SK-N-SH (cell line): Measurements from ENCODE around the gene PDILT. TPM values are rescaled to one million over a fixed set of nuclear protein-coding genes. Genes with fewer than 3 reads are reported as not detected.

ENCODE experiments used
- CTCF ChIA-PET: fragments of 300-600, 350-600 bp; formaldehyde crosslinking; extraction: SDS; loops from one replicate; lab custom pipeline; 2021; lab: Yijun Ruan, JAX
- POLR2A ChIA-PET: fragments of 350-600 bp; sonication (Branson Sonifier 250); formaldehyde crosslinking; extraction: SDS; loops from one replicate; lab custom pipeline; 2020; ENCODE audit warnings: antibody characterized with exemption, inconsistent platforms; lab: Yijun Ruan, JAX
- DNase-seq: peaks from one replicate; pipeline ENCODE4 v3.0.0; 2012
- H2AFZ ChIP-seq: fragments of 200-600 bp; sonication (generic); 2 replicates; pipeline ENCODE4 v1.8.1; 2016; ENCODE audit warnings: antibody characterized with exemption, mild to moderate bottlenecking, low read depth
- H3F3A ChIP-seq: fragments of 200-600 bp; sonication (generic); replicated peaks from 2 replicates; pipeline ENCODE3; 2016; ENCODE audit warnings: antibody characterized with exemption, mild to moderate bottlenecking; ENCODE audit not compliant: insufficient read depth
- H3K27ac ChIP-seq, 2 experiments: fragments of 200-500 bp in 1 of 2; fragments of 200-600 bp in 1 of 2; sonication (Bioruptor generic) in 1 of 2; sonication (generic), shearing (Covaris generic) in 1 of 2; 2 replicates each; pipeline versions ENCODE4 v1.5.1 to v1.6.1; 2014 to 2016; ENCODE audit warnings: low read depth in 2 of 2, inconsistent platforms in 1 of 2, low read length in 1 of 2, mild to moderate bottlenecking in 1 of 2, mixed read lengths in 1 of 2
- H3K27me3 ChIP-seq: fragments of 200-600 bp; sonication (generic), shearing (Covaris generic); 2 replicates; pipeline ENCODE4 v1.6.1; 2016; ENCODE audit warnings: mixed run types; ENCODE audit not compliant: insufficient read depth
- H3K36me3 ChIP-seq, 2 experiments: fragments of 200-500 bp in 1 of 2; fragments of 200-600 bp in 1 of 2; sonication (Bioruptor generic) in 1 of 2; sonication (generic) in 1 of 2; replicated peaks in 1 of 2; 2 replicates each; pipeline versions ENCODE3 to v1.5.1; 2014 to 2016; ENCODE audit warnings: low read length in 1 of 2, mild to moderate bottlenecking in 1 of 2; ENCODE audit not compliant: insufficient read depth in 2 of 2, control insufficient read depth in 1 of 2
- H3K4me1 ChIP-seq, 2 experiments: fragments of 200-500 bp in 1 of 2; fragments of 200-600 bp in 1 of 2; sonication (Bioruptor generic) in 1 of 2; sonication (generic), shearing (Covaris generic) in 1 of 2; 2 replicates each; pipeline versions ENCODE4 v1.5.1 to v1.6.1; 2014 to 2016; ENCODE audit warnings: low read depth in 1 of 2, low read length in 1 of 2, mixed run types in 1 of 2; ENCODE audit not compliant: insufficient read depth in 2 of 2, control insufficient read depth in 1 of 2
- H3K4me2 ChIP-seq: fragments of 200-600 bp; sonication (generic), shearing (Covaris generic); 2 replicates; pipeline ENCODE4 v1.6.1; 2017; ENCODE audit warnings: mixed run types
- H3K4me3 ChIP-seq, 2 experiments: fragments of 200-500 bp in 1 of 2; fragments of 200-600 bp in 1 of 2; sonication (Bioruptor generic) in 1 of 2; sonication (generic), shearing (Covaris generic) in 1 of 2; 2 replicates each; pipeline versions ENCODE4 v1.5.1 to v1.8.1; 2014 to 2016; ENCODE audit warnings: low read depth in 2 of 2, inconsistent platforms in 1 of 2, low read length in 1 of 2, mild to moderate bottlenecking in 1 of 2, mixed read lengths in 1 of 2, moderate library complexity in 1 of 2
- H3K79me2 ChIP-seq: fragments of 200-600 bp; sonication (generic); 2 replicates; pipeline ENCODE4 v1.8.1; 2017; ENCODE audit warnings: mild to moderate bottlenecking; ENCODE audit not compliant: insufficient read depth
- H3K9ac ChIP-seq: fragments of 200-600 bp; sonication (generic); 2 replicates; pipeline ENCODE4 v1.6.1; 2017; ENCODE audit warnings: mixed run types
- H3K9me2 ChIP-seq: fragments of 200-600 bp; sonication (generic); 2 replicates; pipeline ENCODE4 v1.6.1; 2017; ENCODE audit warnings: mixed run types
- H3K9me3 ChIP-seq: fragments of 200-600 bp; sonication (generic); 2 replicates; pipeline ENCODE4 v1.6.1; 2017; ENCODE audit warnings: mixed run types, mild to moderate bottlenecking, moderate library complexity
- H4K20me1 ChIP-seq: fragments of 200-600 bp; sonication (generic); 2 replicates; pipeline ENCODE4 v1.6.1; 2017; ENCODE audit warnings: mild to moderate bottlenecking, mixed run types; ENCODE audit not compliant: insufficient read depth
- CHD2 ChIP-seq: fragments of 150-350 bp; IDR thresholded peaks from 2 replicates; pipeline ENCODE4 v1.6.1; 2018; ENCODE audit warnings: low read length; ENCODE audit not compliant: partially characterized antibody
- ELF1 ChIP-seq: IDR thresholded peaks from 2 replicates; pipeline ENCODE4 v1.4.0; 2012
- EZH2phosphoT487 ChIP-seq: fragments of 200-600 bp; sonication (generic); IDR thresholded peaks from 2 replicates; pipeline ENCODE4 v1.6.1; 2017; ENCODE audit warnings: low read depth, mixed run types, mild to moderate bottlenecking, antibody characterized with exemption, moderate library complexity, borderline replicate concordance
- FOXJ3 ChIP-seq: sonication (generic); formaldehyde crosslinking; IDR thresholded peaks from 2 replicates; pipeline ENCODE4 v1.5.1; 2020; ENCODE audit warnings: mild to moderate bottlenecking, missing genetic modification reagents
- GABPA ChIP-seq: IDR thresholded peaks from 2 replicates; pipeline ENCODE4 v1.4.0; 2012; ENCODE audit warnings: low read depth, mild to moderate bottlenecking
- IRF3 ChIP-seq: fragments of 150-350 bp; IDR thresholded peaks from 2 replicates; pipeline ENCODE4 v1.6.1; 2016; ENCODE audit warnings: mild to moderate bottlenecking, low read depth, low read length
- JUND ChIP-seq: IDR thresholded peaks from 2 replicates; pipeline ENCODE4 v1.4.0; 2012
- MEF2A ChIP-seq: IDR thresholded peaks from 2 replicates; pipeline ENCODE4 v1.4.0; 2012; ENCODE audit warnings: low read depth, borderline replicate concordance
- MXI1 ChIP-seq: IDR thresholded peaks from 2 replicates; pipeline ENCODE4 v1.6.1; 2012; ENCODE audit warnings: mild to moderate bottlenecking, low read depth, low read length, improper control_type of control experiment
- NFIC ChIP-seq: IDR thresholded peaks from 2 replicates; pipeline ENCODE4 v1.4.0; 2012; ENCODE audit warnings: borderline replicate concordance
- NRF1 ChIP-seq: IDR thresholded peaks from 2 replicates; pipeline ENCODE4 v1.6.1; 2012; ENCODE audit warnings: low read depth, mild to moderate bottlenecking, low read length
- RAD21 ChIP-seq: IDR thresholded peaks from 2 replicates; pipeline ENCODE4 v1.6.1; 2012; ENCODE audit warnings: mild to moderate bottlenecking, low read length
- RCOR1 ChIP-seq: fragments of 150-350 bp; IDR thresholded peaks from 2 replicates; pipeline ENCODE4 v1.6.1; 2017; ENCODE audit warnings: antibody characterized with exemption, low read length
- RXRA ChIP-seq: IDR thresholded peaks from 2 replicates; pipeline ENCODE4 v1.4.0; 2012; ENCODE audit warnings: low read depth, mild to moderate bottlenecking, borderline replicate concordance
- SIN3A ChIP-seq: IDR thresholded peaks from 2 replicates; pipeline ENCODE4 v1.6.1; 2012; ENCODE audit warnings: low read depth, mild to moderate bottlenecking, low read length, moderate library complexity, borderline replicate concordance
- USF1 ChIP-seq: IDR thresholded peaks from 2 replicates; pipeline ENCODE4 v1.4.0; 2012; ENCODE audit warnings: low read depth, borderline replicate concordance
- USF2 ChIP-seq: fragments of 150-350 bp; IDR thresholded peaks from 2 replicates; pipeline ENCODE4 v1.6.1; 2017; ENCODE audit warnings: antibody characterized with exemption, low read length, low read depth, borderline replicate concordance
- YY1 ChIP-seq: IDR thresholded peaks from 2 replicates; pipeline ENCODE4 v1.4.0; 2012; ENCODE audit warnings: low read depth, mild to moderate bottlenecking
- WGBS: methylation state at CpG from one replicate; pipeline ENCODE4 v1.1.6; 2017; ENCODE audit warnings: low lambda C conversion rate; 5-methylcytosine and 5-hydroxymethylcytosine counted together
- polyA plus RNA-seq, 3 experiments: library from polyadenylated mRNA; depleted of rRNA; stranded (reverse); fragments of >200 nt; gene quantifications; 2 replicates each; pipeline ENCODE4 v1.2.3, GENCODE V29; 2012
- TF ChIP-seq, protein P1 (sequence below): IDR thresholded peaks from 2 replicates; pipeline ENCODE4; 2012

The PDILT gene
- polyA plus RNA-seq, 1 of the 3 experiments (the other 2 are of a cell fraction) = not detected

DNA sequence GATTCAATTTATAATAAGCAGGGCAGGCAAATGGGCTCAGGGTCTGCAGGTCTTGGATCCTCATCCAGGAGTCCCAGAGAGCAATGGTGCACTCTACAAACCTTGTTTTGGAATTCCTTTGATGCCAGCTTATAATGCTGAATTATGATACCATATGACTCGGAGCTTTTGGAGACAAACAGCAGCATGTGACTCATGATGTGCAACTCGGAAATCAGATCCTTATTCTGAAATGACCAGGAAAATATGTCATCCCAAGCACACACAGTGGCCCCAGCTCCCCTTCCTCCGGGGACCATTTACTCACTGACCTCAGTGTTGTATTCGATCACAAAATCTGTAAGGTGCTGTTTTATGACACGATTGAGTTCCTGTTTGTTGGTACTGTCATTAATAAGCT, 31.8 kb downstream of the PDILT start (continued):
- no peak for TF ChIP-seq USF2
- no peak for TF ChIP-seq SIN3A
- TF ChIP-seq, protein P1, sequence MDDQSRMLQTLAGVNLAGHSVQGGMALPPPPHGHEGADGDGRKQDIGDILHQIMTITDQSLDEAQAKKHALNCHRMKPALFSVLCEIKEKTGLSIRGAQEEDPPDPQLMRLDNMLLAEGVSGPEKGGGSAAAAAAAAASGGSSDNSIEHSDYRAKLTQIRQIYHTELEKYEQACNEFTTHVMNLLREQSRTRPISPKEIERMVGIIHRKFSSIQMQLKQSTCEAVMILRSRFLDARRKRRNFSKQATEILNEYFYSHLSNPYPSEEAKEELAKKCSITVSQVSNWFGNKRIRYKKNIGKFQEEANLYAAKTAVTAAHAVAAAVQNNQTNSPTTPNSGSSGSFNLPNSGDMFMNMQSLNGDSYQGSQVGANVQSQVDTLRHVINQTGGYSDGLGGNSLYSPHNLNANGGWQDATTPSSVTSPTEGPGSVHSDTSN = no peak
- TF ChIP-seq IRF3 = no peak

GRCh38 chr16:20369452-20370054, 35.0 kb downstream of the PDILT start:
- H4K20me1 ChIP-seq = no peaks in the 10 kb centered on the region
- H3K9me2 ChIP-seq = no peaks in the 10 kb centered on the region
- H3K36me3 ChIP-seq = no peaks in the 10 kb centered on the region
- no peak overlapping the region for H3K27ac ChIP-seq
- H3K4me2 ChIP-seq = no peak overlapping the region
- no peaks in the 10 kb centered on the region for H3K27me3 ChIP-seq
- ChIA-PET CTCF (interaction anchor here (0.9 to 2.9 kb wide), 3 partner anchors 14 to 69 kb away, joined by 3 to 8 read pairs (median 7); no protein-coding TSS in a partner anchor), POLR2A (no interaction called here)
- H2AFZ ChIP-seq = no peak overlapping the region
- no peaks in the 10 kb centered on the region for H3F3A ChIP-seq
- no peaks in the 10 kb centered on the region for H3K79me2 ChIP-seq
- WGBS = 3% methylated on average over 9 of the region's 9 CpGs
- H3K4me1 ChIP-seq = no peaks in the 10 kb centered on the region
- no peak overlapping the region for H3K4me3 ChIP-seq
- H3K9me3 ChIP-seq = no peaks in the 10 kb centered on the region
- no peak for DNase-seq
- no peak overlapping the region for H3K9ac ChIP-seq
- TF ChIP-seq RAD21 (no peak), FOXJ3 (no peak), ELF1 (no peak), CHD2 (no peak)

GRCh38 chr16:20364051-20364450, 40.5 kb downstream of the PDILT start:
- H3K36me3 ChIP-seq = no peaks in the 10 kb centered on the region
- H3K27me3 ChIP-seq = peaks cover 6% of the 10 kb centered on the region; the same call in 1 of the 2 replicates
- 9% methylated on average over 3 of the region's 3 CpGs for WGBS
- no peak overlapping the region for H3K27ac ChIP-seq
- H3K4me1 ChIP-seq = no peaks in the 10 kb centered on the region
- H3F3A ChIP-seq = no peaks in the 10 kb centered on the region
- TF ChIP-seq IRF3 (no peak), EZH2phosphoT487 (no peak), NFIC (no peak), ELF1 (no peak), GABPA (no peak), RAD21 (no peak), RCOR1 (no peak), RXRA (no peak), MEF2A (no peak), JUND (no peak), USF1 (no peak), NRF1 (no peak), CHD2 (no peak), YY1 (no peak), MXI1 (no peak)
- TF ChIP-seq, protein P1 = no peak
- no peak overlapping the region for H2AFZ ChIP-seq
- CTCF ChIA-PET = interaction anchor here (1.8 to 4.3 kb wide), 2 partner anchors 19 to 22 kb away, joined by 5 to 18 read pairs; no protein-coding TSS in a partner anchor
- H4K20me1 ChIP-seq = no peaks in the 10 kb centered on the region
- H3K9ac ChIP-seq = no peak overlapping the region
- no peaks in the 10 kb centered on the region for H3K9me2 ChIP-seq
- no peaks in the 10 kb centered on the region for H3K9me3 ChIP-seq
- POLR2A ChIA-PET = no interaction called here
- no peaks in the 10 kb centered on the region for H3K79me2 ChIP-seq
- DNase-seq = no peak
- no peak overlapping the region for H3K4me3 ChIP-seq
- H3K4me2 ChIP-seq = no peak overlapping the region
